K562 (cell line): ENCODE data around the gene SHANK3.

ENCODE experiments used
- BCOR ChIP-seq: fragments of 450-650 bp; IDR thresholded peaks from 2 replicates; pipeline ENCODE4 v1.6.1; 2016
- JUND ChIP-seq, 2 experiments: IDR thresholded peaks; 2 replicates in 1 of 2; 3 replicates in 1 of 2; pipeline ENCODE4 v1.6.1; 2011; ENCODE audit warnings: borderline replicate concordance in 2 of 2, low read depth in 2 of 2, low read length in 2 of 2, improper control_type of control experiment in 1 of 2, missing biosample characterization in 1 of 2, missing genetic modification characterization in 1 of 2, missing genetic modification reagents in 1 of 2
- POLR2A ChIP-seq: fragments of 450-650 bp; conservative IDR thresholded peaks from 2 replicates; pipeline ENCODE4 v1.6.1; 2016
- SRSF1 ChIP-seq: fragments of 200-400 bp; formaldehyde crosslinking; IDR thresholded peaks from 2 replicates; pipeline ENCODE4 v1.6.1; 2017; ENCODE audit warnings: mild to moderate bottlenecking, low read depth, low read length, moderate library complexity
- ZNF282 ChIP-seq: sonication (generic); formaldehyde crosslinking; IDR thresholded peaks from 2 replicates; pipeline ENCODE4 v1.8.1; 2023; ENCODE audit warnings: missing genetic modification reagents

DNA sequence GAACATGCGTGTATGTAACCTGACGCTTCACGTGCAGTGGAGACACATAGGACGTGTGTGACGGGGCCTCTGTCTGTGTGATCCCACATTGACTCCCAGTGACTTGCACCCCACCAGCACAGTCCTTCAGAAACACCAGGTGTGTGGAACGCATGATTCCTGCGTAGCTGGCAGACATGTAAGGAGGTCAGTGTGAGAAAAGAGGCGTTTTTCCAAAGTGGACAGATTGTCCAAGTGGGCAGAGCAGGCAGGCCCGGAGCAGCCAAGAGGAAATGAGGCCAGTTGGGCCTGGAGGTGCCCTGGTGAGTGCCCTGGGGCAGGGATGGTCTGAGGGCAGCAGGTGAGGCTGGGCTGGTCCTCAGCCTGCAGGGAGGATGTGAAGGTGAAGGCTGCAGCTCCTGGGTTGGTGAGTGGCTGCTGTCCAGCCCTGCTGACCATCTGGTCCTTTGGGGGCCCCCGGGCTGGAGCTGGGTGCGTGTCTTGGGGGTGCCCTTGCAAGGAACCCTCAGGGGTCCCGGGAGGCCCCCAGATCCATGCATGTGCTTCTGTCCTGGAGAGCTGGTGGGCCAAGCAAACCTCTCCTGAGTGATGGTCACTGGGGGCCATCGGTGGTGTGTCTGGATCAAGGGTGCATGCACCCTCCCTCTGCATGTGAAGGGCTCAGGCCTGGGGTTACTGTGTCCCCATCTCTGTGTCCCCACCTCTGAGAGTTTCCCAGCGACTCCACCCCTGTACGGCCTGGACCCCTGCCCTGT lies 26.6 kb downstream of the SHANK3 start:
- TF ChIP-seq SRSF1 (no peak), POLR2A (no peak), BCOR (no peak), JUND (IDR thresholded peaks at IDR 0.05; ENCODE audit: borderline replicate concordance, low read depth, low read length) (no peak), JUND (tag; IDR thresholded peaks at IDR 0.05; ENCODE audit: borderline replicate concordance, low read depth, low read length) (no peak), ZNF282 (CRISPR knock-in tag) (no peak)
